ENCODE data around the gene USP21. TPM values are rescaled to one million over a fixed set of nuclear protein-coding genes. Genes with fewer than 3 reads are reported as not detected.

Gene USP21
- total and polyA plus RNA-seq, 2 of the 4 experiments (the other 2 are of a cell fraction), result 6.3 to 23.8 TPM

GRCh38 chr1:161130266-161130665, 29.0 kb upstream of the USP21 start:
- H3K23ac ChIP-seq (ENCODE audit: low read depth, low read length), result no peak overlapping the region
- DNase-seq, result no peak
- H4K91ac ChIP-seq (ENCODE audit: insufficient read depth, low read depth, low read length), result no peak overlapping the region
- H2BK5ac ChIP-seq (ENCODE audit: low read depth, low read length, poor library complexity, severe bottlenecking), result no peak overlapping the region
- no peak overlapping the region for H2AK5ac ChIP-seq (ENCODE audit: low read depth, low read length)
- no peak for TF ChIP-seq MAZ (IDR thresholded peaks at IDR 0.05; ENCODE audit: borderline replicate concordance, low read depth, low read length)
- no peak for TF ChIP-seq RCOR1 (IDR thresholded peaks at IDR 0.05; ENCODE audit: insufficient replicate concordance, low read length)
- TF ChIP-seq USF2 (IDR thresholded peaks at IDR 0.05; ENCODE audit: low read depth, low read length), result no peak
- TF ChIP-seq, protein P1, sequence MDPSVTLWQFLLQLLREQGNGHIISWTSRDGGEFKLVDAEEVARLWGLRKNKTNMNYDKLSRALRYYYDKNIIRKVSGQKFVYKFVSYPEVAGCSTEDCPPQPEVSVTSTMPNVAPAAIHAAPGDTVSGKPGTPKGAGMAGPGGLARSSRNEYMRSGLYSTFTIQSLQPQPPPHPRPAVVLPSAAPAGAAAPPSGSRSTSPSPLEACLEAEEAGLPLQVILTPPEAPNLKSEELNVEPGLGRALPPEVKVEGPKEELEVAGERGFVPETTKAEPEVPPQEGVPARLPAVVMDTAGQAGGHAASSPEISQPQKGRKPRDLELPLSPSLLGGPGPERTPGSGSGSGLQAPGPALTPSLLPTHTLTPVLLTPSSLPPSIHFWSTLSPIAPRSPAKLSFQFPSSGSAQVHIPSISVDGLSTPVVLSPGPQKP (IDR thresholded peaks at IDR 0.05; ENCODE audit: borderline replicate concordance, low read depth, low read length), result no peak
- TF ChIP-seq CTCF (conservative IDR thresholded peaks at IDR 0.05; ENCODE audit: low read depth, low read length), result no peak
- TF ChIP-seq CHD1 (IDR thresholded peaks at IDR 0.05; ENCODE audit: low read depth, low read length), result no peak
- TF ChIP-seq MAFK (IDR thresholded peaks at IDR 0.05; ENCODE audit: low read depth, low read length), result no peak
- TF ChIP-seq FOS (IDR thresholded peaks at IDR 0.05; ENCODE audit: low read depth, low read length), result no peak
- no peak for TF ChIP-seq SMC3 (IDR thresholded peaks at IDR 0.05; ENCODE audit: low read depth, low read length)
- no peak for TF ChIP-seq RAD21 (IDR thresholded peaks at IDR 0.05; ENCODE audit: low read length)
- H2BK15ac ChIP-seq (ENCODE audit: low read depth, low read length), result no peak overlapping the region
- H3K4me1 ChIP-seq (ENCODE audit: control insufficient read depth, insufficient read depth, low read length), result no peaks in the 10 kb centered on the region; the same call in 1 of the 2 replicates
- no peak overlapping the region for H3K4me2 ChIP-seq (ENCODE audit: low read depth, low read length)
- H3K27ac ChIP-seq (ENCODE audit: insufficient read depth, low read length), result no peak overlapping the region
- H3K56ac ChIP-seq (ENCODE audit: extremely low read depth, insufficient read depth, low read length), result no peak overlapping the region
- H3K27me3 ChIP-seq (ENCODE audit: control insufficient read depth, insufficient read depth, low read length), result no peaks in the 10 kb centered on the region
- intact Hi-C loops (cut with micrococcal nuclease) (no loop called here), in situ Hi-C loops (cut with MboI; ENCODE audit: low sequenced_read_pairs) (no loop called here), dilution Hi-C loops (cut with HindIII; ENCODE audit: low sequenced_read_pairs, unreplicated experiment) (no loop called here)
- no peak overlapping the region for H2AFZ ChIP-seq (replicated peaks; ENCODE audit: low read length, poor library complexity)
- no peak overlapping the region for H2AK9ac ChIP-seq (replicated peaks; ENCODE audit: low read depth, low read length, poor library complexity)
- no peak overlapping the region for H4K5ac ChIP-seq (ENCODE audit: low read depth, low read length)
- no peak for ATAC-seq (ENCODE audit: low read depth)
- peaks cover 5% of the 10 kb centered on the region for H3K9me1 ChIP-seq (ENCODE audit: insufficient read depth, low read length)
- no TSS peak for BruUV-seq (replicated peaks)
- no peak overlapping the region for H3K9ac ChIP-seq (ENCODE audit: low read depth, low read length)
- H3K79me1 ChIP-seq (ENCODE audit: low read depth in 1 of 2, low read length in 2 of 2), result peaks cover 24 to 82% of the 10 kb centered on the region in 2 experiments
- no CpG with 5 or more reads among the region's 1 CpG for WGBS, 2 experiments (ENCODE audit: extremely low coverage in 2 of 2, insufficient read length in 1 of 2)
- ChIA-PET POLR2A (ENCODE audit: unreplicated experiment) (no interaction called here), CTCF (no interaction called here)
- no peak overlapping the region for H3K18ac ChIP-seq (ENCODE audit: low read depth, low read length)
- no peak overlapping the region for H4K8ac ChIP-seq (ENCODE audit: low read depth in 2 of 2, low read length in 2 of 2)
- H2BK120ac ChIP-seq (ENCODE audit: low read depth, low read length), result no peak overlapping the region
- no peak overlapping the region for H3K4me3 ChIP-seq (ENCODE audit: insufficient read depth, low read depth, low read length)
- H4K20me1 ChIP-seq (ENCODE audit: insufficient read depth, low read length), result peaks cover 7% of the 10 kb centered on the region; the same call in 1 of the 2 replicates
- H3K14ac ChIP-seq (replicated peaks; ENCODE audit: low read depth, low read length), result no peak overlapping the region
- no peak overlapping the region for H3K4ac ChIP-seq (ENCODE audit: low read depth, low read length)
- H3K36me3 ChIP-seq (ENCODE audit: control insufficient read depth, insufficient read depth, low read length), result peaks cover 19% of the 10 kb centered on the region
- no peak overlapping the region for H2BK20ac ChIP-seq (ENCODE audit: low read depth, low read length)
- no peaks in the 10 kb centered on the region; the same call in 1 of the 2 replicates for H3K9me3 ChIP-seq (ENCODE audit: control insufficient read depth, insufficient read depth, low read length)

All from IMR-90 (cell line).